HEK293 (cell line): ENCODE measurements around the gene BRI3BP.

Source experiments
- CTCF ChIA-PET: fragments of 350-600 bp; formaldehyde crosslinking; extraction: SDS; loops from one replicate; lab custom pipeline; 2021; ENCODE audit warnings: antibody characterized with exemption; lab: Yijun Ruan, JAX
- POLR2A ChIA-PET: fragments of 300-600 bp; formaldehyde crosslinking; extraction: SDS; loops from one replicate; lab custom pipeline; 2020; ENCODE audit warnings: antibody characterized with exemption, inconsistent platforms; lab: Yijun Ruan, JAX
- H3K27ac ChIP-seq: fragments of 200-500 bp; sonication (Bioruptor generic); 2 replicates; pipeline ENCODE4 v1.5.1; 2014; ENCODE audit warnings: low read depth, low read length, control low read depth, inconsistent platforms; ENCODE audit errors: extremely low read depth
- H3K36me3 ChIP-seq, 2 experiments: fragments of 200-500 bp in 1 of 2; sonication (Bioruptor generic) in 1 of 2; 1 replicate in 1 of 2; 2 replicates in 1 of 2; pipeline ENCODE4 v1.5.1; 2014 to 2017; ENCODE audit warnings: inconsistent platforms in 2 of 2, low read length in 2 of 2; ENCODE audit not compliant: control insufficient read depth in 2 of 2, insufficient read depth in 1 of 2
- H3K4me1 ChIP-seq: fragments of 200-500 bp; sonication (Bioruptor generic); 2 replicates; pipeline ENCODE4 v1.5.1; 2014; ENCODE audit warnings: mild to moderate bottlenecking, low read length, inconsistent platforms; ENCODE audit not compliant: control insufficient read depth, insufficient read depth
- H3K4me3 ChIP-seq: 2 replicates; pipeline ENCODE4 v1.5.1; 2011; ENCODE audit warnings: low read depth, mild to moderate bottlenecking, control low read depth, low read length, moderate library complexity
- H3K9me3 ChIP-seq: fragments of 200-500 bp; sonication (Bioruptor generic); 2 replicates; pipeline ENCODE4 v1.5.1; 2014; ENCODE audit warnings: low read depth, low read length, inconsistent platforms; ENCODE audit not compliant: control insufficient read depth, insufficient read depth
- HOXC10 ChIP-seq: sonication (generic); formaldehyde crosslinking; IDR thresholded peaks from 2 replicates; pipeline ENCODE4 v1.8.1; 2023; ENCODE audit warnings: mild to moderate bottlenecking, missing genetic modification reagents
- SCRT1 ChIP-seq: fragments of 450-650 bp; formaldehyde crosslinking; IDR thresholded peaks from 2 replicates; pipeline ENCODE4 v1.5.1; 2016; ENCODE audit warnings: missing biosample characterization, missing genetic modification characterization, borderline replicate concordance
- ZNF530 ChIP-seq: fragments of 450-650 bp; formaldehyde crosslinking; IDR thresholded peaks from 2 replicates; pipeline ENCODE4 v1.5.1; 2016; ENCODE audit warnings: low read depth, missing biosample characterization, missing genetic modification characterization
- ZNF549 ChIP-seq: fragments of 450-650 bp; IDR thresholded peaks from 2 replicates; pipeline ENCODE4 v1.5.1; 2018; ENCODE audit warnings: missing biosample characterization, missing genetic modification characterization, mild to moderate bottlenecking, inconsistent platforms, moderate library complexity
- TF ChIP-seq, protein P1 (sequence below): fragments of 450-650 bp; formaldehyde crosslinking; IDR thresholded peaks from 2 replicates; pipeline ENCODE4 v1.5.1; 2016; ENCODE audit warnings: missing biosample characterization, missing genetic modification characterization
- TF ChIP-seq, protein P2 (sequence below): fragments of 450-650 bp; formaldehyde crosslinking; IDR thresholded peaks from 2 replicates; pipeline ENCODE4 v1.5.1; 2016; ENCODE audit warnings: missing biosample characterization, missing genetic modification characterization
- TF ChIP-seq, protein P3 (sequence below): fragments of 450-650 bp; formaldehyde crosslinking; IDR thresholded peaks from 2 replicates; pipeline ENCODE4 v1.5.1; 2016; ENCODE audit warnings: missing biosample characterization, missing genetic modification characterization, borderline replicate concordance
- TF ChIP-seq, protein P4 (sequence below): fragments of 450-650 bp; formaldehyde crosslinking; IDR thresholded peaks from 2 replicates; pipeline ENCODE4 v1.5.1; 2016; ENCODE audit warnings: missing biosample characterization, missing genetic modification characterization, low read depth
- TF ChIP-seq, protein P5 (sequence below): fragments of 450-650 bp; formaldehyde crosslinking; IDR thresholded peaks from 2 replicates; pipeline ENCODE4 v1.5.1; 2017; ENCODE audit warnings: missing biosample characterization, missing genetic modification characterization

The BRI3BP gene

DNA sequence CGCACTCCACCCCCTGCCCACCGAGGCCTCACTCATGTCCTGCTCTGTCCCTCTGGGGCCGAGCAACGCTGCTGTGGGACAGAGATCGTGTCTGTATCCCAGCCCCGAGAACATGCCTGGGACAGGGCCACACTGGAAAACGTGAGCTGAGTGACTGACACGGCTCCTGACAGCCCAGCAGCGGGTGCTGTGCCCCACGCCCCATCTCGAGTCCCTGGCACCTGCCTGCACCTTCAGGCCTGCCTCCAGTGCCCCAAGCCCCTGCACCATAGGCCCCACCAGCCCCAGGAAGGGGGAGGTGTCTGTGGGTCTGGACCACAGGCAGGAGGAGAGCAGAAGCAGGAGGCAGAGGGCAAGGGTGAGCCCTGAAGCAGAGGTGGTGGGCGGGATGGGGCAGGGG is 44.4 kb upstream of the BRI3BP start:
- no peak for TF ChIP-seq ZNF530
- TF ChIP-seq, protein P1, sequence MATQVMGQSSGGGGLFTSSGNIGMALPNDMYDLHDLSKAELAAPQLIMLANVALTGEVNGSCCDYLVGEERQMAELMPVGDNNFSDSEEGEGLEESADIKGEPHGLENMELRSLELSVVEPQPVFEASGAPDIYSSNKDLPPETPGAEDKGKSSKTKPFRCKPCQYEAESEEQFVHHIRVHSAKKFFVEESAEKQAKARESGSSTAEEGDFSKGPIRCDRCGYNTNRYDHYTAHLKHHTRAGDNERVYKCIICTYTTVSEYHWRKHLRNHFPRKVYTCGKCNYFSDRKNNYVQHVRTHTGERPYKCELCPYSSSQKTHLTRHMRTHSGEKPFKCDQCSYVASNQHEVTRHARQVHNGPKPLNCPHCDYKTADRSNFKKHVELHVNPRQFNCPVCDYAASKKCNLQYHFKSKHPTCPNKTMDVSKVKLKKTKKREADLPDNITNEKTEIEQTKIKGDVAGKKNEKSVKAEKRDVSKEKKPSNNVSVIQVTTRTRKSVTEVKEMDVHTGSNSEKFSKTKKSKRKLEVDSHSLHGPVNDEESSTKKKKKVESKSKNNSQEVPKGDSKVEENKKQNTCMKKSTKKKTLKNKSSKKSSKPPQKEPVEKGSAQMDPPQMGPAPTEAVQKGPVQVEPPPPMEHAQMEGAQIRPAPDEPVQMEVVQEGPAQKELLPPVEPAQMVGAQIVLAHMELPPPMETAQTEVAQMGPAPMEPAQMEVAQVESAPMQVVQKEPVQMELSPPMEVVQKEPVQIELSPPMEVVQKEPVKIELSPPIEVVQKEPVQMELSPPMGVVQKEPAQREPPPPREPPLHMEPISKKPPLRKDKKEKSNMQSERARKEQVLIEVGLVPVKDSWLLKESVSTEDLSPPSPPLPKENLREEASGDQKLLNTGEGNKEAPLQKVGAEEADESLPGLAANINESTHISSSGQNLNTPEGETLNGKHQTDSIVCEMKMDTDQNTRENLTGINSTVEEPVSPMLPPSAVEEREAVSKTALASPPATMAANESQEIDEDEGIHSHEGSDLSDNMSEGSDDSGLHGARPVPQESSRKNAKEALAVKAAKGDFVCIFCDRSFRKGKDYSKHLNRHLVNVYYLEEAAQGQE (tag by site-specific recombination) = no peak
- TF ChIP-seq, protein P2, sequence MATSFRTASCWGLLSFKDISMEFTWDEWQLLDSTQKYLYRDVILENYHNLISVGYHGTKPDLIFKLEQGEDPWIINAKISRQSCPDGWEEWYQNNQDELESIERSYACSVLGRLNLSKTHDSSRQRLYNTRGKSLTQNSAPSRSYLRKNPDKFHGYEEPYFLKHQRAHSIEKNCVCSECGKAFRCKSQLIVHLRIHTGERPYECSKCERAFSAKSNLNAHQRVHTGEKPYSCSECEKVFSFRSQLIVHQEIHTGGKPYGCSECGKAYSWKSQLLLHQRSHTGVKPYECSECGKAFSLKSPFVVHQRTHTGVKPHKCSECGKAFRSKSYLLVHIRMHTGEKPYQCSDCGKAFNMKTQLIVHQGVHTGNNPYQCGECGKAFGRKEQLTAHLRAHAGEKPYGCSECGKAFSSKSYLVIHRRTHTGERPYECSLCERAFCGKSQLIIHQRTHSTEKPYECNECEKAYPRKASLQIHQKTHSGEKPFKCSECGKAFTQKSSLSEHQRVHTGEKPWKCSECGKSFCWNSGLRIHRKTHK (tag by site-specific recombination) = no peak
- H3K9me3 ChIP-seq = no peaks in the 10 kb centered on the region
- no peaks in the 10 kb centered on the region for H3K4me1 ChIP-seq
- ChIA-PET POLR2A (no interaction called here), CTCF (interaction anchor here (0.9 kb wide), 1 partner anchor 8 kb away, joined by 4 read pairs; no protein-coding TSS in a partner anchor)
- H3K27ac ChIP-seq = no peak overlapping the region
- peaks cover 0 to 60% of the 10 kb centered on the region in 2 experiments; a peak in 2 of 3 replicates for H3K36me3 ChIP-seq
- H3K4me3 ChIP-seq = no peak overlapping the region

DNA sequence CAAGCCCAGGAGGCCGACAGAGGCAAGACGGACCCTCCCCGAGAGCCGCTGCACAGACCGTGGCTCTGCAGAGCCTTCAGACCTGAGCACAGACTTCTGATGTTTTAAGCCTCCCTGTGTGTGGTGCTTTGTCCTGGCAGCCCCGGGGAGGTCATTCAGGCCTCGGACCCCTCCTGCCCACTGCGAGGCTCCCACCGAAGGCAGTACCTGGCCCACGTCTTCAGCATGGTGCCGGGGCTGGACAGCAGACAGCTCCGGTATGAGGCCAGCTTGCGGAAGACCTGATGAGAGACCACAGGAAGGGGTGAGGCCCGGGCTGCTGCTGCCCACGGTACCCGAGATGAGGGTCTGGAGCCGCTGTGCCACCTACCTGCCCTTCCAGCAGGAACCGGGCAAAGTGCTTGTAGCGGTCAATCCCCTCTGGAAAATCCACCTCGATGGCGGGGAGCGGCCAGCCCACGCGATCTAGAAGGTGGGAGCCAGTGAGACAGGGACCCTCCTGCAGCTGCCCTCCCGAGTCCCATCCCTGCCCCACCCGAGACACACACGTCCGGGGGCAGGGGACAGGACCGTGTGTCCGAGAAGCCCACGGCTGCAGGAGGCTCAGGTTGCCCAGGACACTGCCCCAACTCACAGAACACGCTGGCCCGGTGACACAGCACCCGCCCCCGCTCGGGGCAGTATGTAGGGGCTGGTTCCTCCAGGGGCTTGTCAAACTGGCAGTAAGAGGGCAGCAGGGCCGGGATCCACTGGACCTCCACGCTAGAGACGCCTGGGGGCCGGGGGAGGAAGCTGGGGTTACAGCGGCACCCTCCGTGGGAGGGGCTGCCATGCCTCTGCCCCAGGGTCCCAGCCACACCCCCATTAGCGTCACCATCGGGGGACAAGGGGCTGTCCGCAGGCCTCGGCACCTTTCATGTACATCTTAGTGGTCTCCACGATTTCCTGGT is 43.4 kb upstream of the BRI3BP start:
- TF ChIP-seq HOXC10 (no peak), ZNF549 (tag by site-specific recombination) (no peak), SCRT1 (tag by site-specific recombination) (no peak)
- TF ChIP-seq, protein P3, sequence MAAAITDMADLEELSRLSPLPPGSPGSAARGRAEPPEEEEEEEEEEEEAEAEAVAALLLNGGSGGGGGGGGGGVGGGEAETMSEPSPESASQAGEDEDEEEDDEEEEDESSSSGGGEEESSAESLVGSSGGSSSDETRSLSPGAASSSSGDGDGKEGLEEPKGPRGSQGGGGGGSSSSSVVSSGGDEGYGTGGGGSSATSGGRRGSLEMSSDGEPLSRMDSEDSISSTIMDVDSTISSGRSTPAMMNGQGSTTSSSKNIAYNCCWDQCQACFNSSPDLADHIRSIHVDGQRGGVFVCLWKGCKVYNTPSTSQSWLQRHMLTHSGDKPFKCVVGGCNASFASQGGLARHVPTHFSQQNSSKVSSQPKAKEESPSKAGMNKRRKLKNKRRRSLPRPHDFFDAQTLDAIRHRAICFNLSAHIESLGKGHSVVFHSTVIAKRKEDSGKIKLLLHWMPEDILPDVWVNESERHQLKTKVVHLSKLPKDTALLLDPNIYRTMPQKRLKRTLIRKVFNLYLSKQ (tag by site-specific recombination) = no peak
- TF ChIP-seq, protein P4, sequence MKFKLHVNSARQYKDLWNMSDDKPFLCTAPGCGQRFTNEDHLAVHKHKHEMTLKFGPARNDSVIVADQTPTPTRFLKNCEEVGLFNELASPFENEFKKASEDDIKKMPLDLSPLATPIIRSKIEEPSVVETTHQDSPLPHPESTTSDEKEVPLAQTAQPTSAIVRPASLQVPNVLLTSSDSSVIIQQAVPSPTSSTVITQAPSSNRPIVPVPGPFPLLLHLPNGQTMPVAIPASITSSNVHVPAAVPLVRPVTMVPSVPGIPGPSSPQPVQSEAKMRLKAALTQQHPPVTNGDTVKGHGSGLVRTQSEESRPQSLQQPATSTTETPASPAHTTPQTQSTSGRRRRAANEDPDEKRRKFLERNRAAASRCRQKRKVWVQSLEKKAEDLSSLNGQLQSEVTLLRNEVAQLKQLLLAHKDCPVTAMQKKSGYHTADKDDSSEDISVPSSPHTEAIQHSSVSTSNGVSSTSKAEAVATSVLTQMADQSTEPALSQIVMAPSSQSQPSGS (tag by site-specific recombination) = no peak
- TF ChIP-seq, protein P5, sequence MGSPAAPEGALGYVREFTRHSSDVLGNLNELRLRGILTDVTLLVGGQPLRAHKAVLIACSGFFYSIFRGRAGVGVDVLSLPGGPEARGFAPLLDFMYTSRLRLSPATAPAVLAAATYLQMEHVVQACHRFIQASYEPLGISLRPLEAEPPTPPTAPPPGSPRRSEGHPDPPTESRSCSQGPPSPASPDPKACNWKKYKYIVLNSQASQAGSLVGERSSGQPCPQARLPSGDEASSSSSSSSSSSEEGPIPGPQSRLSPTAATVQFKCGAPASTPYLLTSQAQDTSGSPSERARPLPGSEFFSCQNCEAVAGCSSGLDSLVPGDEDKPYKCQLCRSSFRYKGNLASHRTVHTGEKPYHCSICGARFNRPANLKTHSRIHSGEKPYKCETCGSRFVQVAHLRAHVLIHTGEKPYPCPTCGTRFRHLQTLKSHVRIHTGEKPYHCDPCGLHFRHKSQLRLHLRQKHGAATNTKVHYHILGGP (tag by site-specific recombination) = no peak
- H3K9me3 ChIP-seq = no peaks in the 10 kb centered on the region
- H3K4me3 ChIP-seq = no peak overlapping the region
- H3K4me1 ChIP-seq = no peaks in the 10 kb centered on the region
- no peak overlapping the region for H3K27ac ChIP-seq
- POLR2A ChIA-PET = no interaction called here
- peaks cover 0 to 68% of the 10 kb centered on the region in 2 experiments; a peak in 2 of 3 replicates for H3K36me3 ChIP-seq
- CTCF ChIA-PET = interaction anchor here (0.9 to 2.9 kb wide), 2 partner anchors 9 to 10 kb away, joined by 4 to 12 read pairs; no protein-coding TSS in a partner anchor
